Activated naive CD8-positive, alpha-beta T cell treated with anti-CD3 and anti-CD28 coated beads, Interleukin-2, amount 10 ng/mL, durations not matched to agents 7 days and 5 days (primary cell): ENCODE results near the gene C2orf92. TPM values are rescaled to one million over a fixed set of nuclear protein-coding genes. Genes with fewer than 3 reads are reported as not detected.
A peak's percentile ranks its signal among the peaks of the same experiment; 100 is the strongest.
"Not testable (repeated sequence)": the region's sequence is repeated elsewhere in the genome, so short reads cannot be mapped to it uniquely, and the experiment has no call there.

Experiments
- ATAC-seq: fragments of 150-1000 bp; cut with Tn5 transposase; one replicate; pipeline ENCODE4 v1.10.0; 2021; ENCODE audit warnings: low read depth, moderate library complexity
- POLR2A ChIA-PET: fragments of 350-600 bp; sonication (Branson Sonifier 250); formaldehyde crosslinking; loops from one replicate; lab custom pipeline; 2021; ENCODE audit warnings: antibody characterized with exemption; lab: Charles Lee
- DNase-seq: peaks from one replicate; pipeline ENCODE4 v3.0.0; 2021
- H3K27ac Mint-ChIP-seq: one replicate; pipeline ENCODE4 v1.8.0; 2022; ENCODE audit warnings: mild to moderate bottlenecking, mixed read lengths
- H3K27me3 Mint-ChIP-seq: one replicate; pipeline ENCODE4 v1.8.0; 2022; ENCODE audit warnings: mild to moderate bottlenecking, moderate library complexity, mixed read lengths
- H3K36me3 Mint-ChIP-seq: one replicate; pipeline ENCODE4 v1.8.0; 2021; ENCODE audit warnings: mild to moderate bottlenecking, mixed read lengths
- H3K4me1 Mint-ChIP-seq: one replicate; pipeline ENCODE4 v1.8.0; 2021; ENCODE audit warnings: mixed read lengths
- H3K4me3 Mint-ChIP-seq: one replicate; pipeline ENCODE4 v1.8.0; 2022; ENCODE audit warnings: mild to moderate bottlenecking, moderate library complexity, mixed read lengths
- H3K9me3 Mint-ChIP-seq: one replicate; pipeline ENCODE4 v1.8.0; 2021; ENCODE audit warnings: mixed read lengths
- total RNA-seq, 2 experiments: library from RNA; stranded (reverse); gene quantifications; one replicate each; pipeline ENCODE4 v1.2.3, GENCODE V29; 2021

The C2orf92 gene
- total RNA-seq, 2 experiments from 2014 or later = 6.9 to 8.8 TPM

DNA sequence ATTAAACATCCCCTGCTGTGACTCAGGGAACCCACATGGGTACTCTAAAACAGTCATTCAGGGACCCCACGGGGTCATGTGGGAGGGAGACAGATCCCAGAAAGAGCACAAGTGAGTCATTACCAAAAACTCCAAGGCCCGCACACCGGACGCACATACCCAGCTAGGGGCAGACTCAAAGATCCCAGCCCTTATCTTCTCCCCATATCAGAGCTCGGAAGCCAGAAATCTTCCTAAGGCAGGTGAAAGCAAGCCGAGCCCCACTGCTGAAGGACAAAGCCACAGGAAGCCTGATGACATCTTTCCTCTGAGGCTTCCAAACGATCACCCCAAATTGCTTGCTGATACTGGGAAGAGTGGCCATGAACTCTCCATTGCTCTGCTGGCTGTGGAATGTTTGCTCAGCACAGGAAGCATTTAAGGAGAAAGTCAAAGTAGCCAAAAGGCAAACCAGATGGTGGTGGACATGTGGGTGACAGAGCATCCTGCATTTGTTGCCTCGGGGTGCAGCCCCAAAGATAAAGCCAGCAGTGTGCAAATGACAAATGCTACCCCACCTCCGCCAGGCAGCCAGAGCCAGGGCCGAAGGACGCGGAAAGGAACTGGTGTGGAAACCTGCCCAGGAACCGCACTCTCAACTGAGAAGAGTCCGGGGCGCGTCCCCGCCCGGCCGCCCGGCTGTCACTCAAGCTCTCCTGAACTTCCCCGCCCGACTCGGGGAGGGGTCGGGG, 6.5 kb upstream of the C2orf92 start:
- Mint-ChIP-seq H3K36me3 (peaks cover 12% of the 10 kb centered on the region), H3K27me3 (no peaks in the 10 kb centered on the region), H3K27ac (peak overlapping the region; percentile 93), H3K4me1 (peaks cover 14% of the 10 kb centered on the region), H3K9me3 (no peaks in the 10 kb centered on the region), H3K4me3 (peak overlapping the region; percentile 94)
- POLR2A ChIA-PET = interaction anchor here (0.6 to 7.1 kb wide), 8 partner anchors 10 to 73 kb away, joined by 3 to 184 read pairs (median 16); partner anchors contain the start of genes COX5B and ZAP70
- ATAC-seq (peak; percentile 38), DNase-seq (peak; percentile 77)

DNA sequence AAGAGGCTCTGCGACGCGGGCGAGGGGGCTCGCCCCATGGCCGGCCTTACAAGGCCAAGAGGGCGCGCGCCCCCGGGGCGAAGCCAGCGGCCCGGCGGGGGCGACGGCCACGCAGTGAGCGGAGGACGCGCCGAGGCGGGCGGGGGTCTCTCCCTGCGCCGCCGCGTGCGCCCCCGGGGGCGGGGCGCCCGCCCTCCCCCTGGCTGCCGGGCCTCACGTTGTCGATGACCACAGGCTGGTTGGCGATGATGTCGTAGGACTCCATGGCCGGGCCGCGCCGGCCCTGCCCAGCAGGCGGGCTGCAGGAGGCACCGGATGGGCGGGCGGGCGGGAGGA, 5.9 kb upstream of the C2orf92 start:
- H3K27me3 Mint-ChIP-seq = no peaks in the 10 kb centered on the region
- no peaks in the 10 kb centered on the region for H3K9me3 Mint-ChIP-seq
- H3K4me3 Mint-ChIP-seq = peak overlapping the region; percentile 94
- no peak for DNase-seq
- H3K4me1 Mint-ChIP-seq = peaks cover 14% of the 10 kb centered on the region
- POLR2A ChIA-PET = interaction anchor here (0.9 to 7.1 kb wide), 8 partner anchors 9 to 73 kb away, joined by 3 to 184 read pairs (median 16); partner anchors contain the start of genes COX5B and ZAP70
- no peak for ATAC-seq
- H3K36me3 Mint-ChIP-seq = peaks cover 7% of the 10 kb centered on the region
- peak overlapping the region; percentile 93 for H3K27ac Mint-ChIP-seq

DNA sequence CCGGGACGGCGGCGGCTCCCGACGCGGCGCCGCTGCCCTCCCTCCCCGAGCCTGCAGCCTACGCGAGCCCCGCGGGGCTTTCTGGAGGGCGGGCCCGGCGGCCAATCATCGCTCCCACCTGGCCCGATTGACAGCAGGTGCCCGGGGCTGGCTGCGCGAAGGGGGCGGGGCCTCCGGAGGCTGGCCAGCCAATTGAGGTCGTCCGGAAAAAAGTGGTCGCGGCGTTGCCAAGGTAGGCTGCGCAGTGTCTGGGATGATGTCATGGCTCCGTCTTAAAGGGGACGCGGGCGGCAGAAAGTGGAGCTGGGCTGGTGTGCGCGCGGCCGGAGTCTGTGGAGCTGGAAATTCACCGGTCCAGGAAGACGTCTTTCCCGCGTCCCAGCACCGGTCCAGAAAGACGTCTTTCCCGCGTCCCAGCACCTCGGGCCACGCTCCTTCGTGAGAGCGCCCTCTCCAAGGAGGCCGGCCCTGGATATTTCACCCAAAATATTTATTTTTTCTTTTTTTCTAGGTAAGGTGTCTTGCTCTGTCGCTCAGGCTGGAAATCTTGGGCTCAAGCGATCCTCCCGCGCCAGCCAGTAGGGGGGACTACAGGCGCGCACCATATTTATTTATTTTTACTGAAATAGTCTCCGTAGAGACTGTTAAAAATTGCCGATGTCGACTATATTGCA, 5.4 kb upstream of the C2orf92 start, which contains the start of gene ACTR1B:
Gene ACTR1B, minus strand, starts transcription at position 83 of the 674 bp plus-strand sequence. CDS start 154 bp downstream, outside the sequence.
- peak; percentile 88 for ATAC-seq
- H3K27me3 Mint-ChIP-seq = no peaks in the 10 kb centered on the region
- peak within 1 kb of the TSS; percentile 94 for H3K27ac Mint-ChIP-seq
- H3K36me3 Mint-ChIP-seq = peaks cover 7% of the 10 kb centered on the region
- H3K4me3 Mint-ChIP-seq = peak within 1 kb of the TSS; percentile 94
- DNase-seq = peak; percentile 98
- H3K9me3 Mint-ChIP-seq = no peaks in the 10 kb centered on the region
- peaks cover 14% of the 10 kb centered on the region for H3K4me1 Mint-ChIP-seq
- POLR2A ChIA-PET = interaction anchor here (0.5 to 7.1 kb wide), 8 partner anchors 9 to 1106 kb away, joined by 3 to 184 read pairs (median 16); partner anchors contain the start of genes COX5B and ZAP70

DNA sequence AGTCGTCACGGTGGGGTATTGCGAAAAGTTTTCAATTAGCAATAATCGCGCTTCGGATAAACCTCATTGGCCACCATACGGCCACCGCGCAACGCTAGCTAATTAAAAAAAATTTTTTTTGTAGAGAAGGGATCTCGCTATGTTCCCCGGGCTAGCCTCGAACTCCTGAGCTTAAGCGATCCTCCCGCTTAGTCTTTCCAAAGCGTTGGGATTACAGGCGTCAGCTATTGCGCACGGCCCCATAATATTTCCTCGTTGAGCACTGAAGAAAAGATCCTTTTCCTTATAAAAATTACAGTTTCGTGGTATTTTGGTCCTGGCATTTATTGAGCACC, 4.9 kb upstream of the C2orf92 start:
- H3K27me3 Mint-ChIP-seq = no peaks in the 10 kb centered on the region
- DNase-seq = no peak
- ATAC-seq = no peak

DNA sequence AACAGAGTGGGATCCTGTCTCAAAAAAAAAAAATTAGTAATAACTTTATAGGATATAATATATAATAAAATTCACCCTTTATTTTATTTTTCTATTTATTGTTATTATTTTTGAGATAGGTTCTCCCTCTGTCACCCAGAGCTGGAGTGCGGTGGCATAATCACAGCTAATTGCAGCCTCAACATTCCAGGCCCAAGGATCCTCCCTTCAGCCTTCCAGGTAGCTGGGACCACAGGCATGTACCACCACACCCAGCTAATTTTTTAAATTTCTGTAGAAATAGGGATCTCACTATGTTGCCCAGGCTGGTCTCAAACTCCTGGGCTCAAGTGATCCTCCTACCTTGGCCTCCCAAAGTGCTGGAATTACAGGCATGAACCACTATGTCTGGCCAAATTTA, 958 bp downstream of the C2orf92 start:
- H3K27ac Mint-ChIP-seq = no peak overlapping the region
- ATAC-seq = no peak
- H3K4me3 Mint-ChIP-seq = no peak overlapping the region
- H3K4me1 Mint-ChIP-seq = peaks cover 18% of the 10 kb centered on the region
- no peaks in the 10 kb centered on the region for H3K36me3 Mint-ChIP-seq
- H3K27me3 Mint-ChIP-seq = no peaks in the 10 kb centered on the region
- no peak for DNase-seq
- no peaks in the 10 kb centered on the region for H3K9me3 Mint-ChIP-seq
- POLR2A ChIA-PET = no interaction called here

More for the DNA sequence above, 4.9 kb upstream of the C2orf92 start:
- peak overlapping the region; percentile 91 for H3K4me3 Mint-ChIP-seq
- peaks cover 14% of the 10 kb centered on the region for H3K4me1 Mint-ChIP-seq
- peaks cover 7% of the 10 kb centered on the region for H3K36me3 Mint-ChIP-seq
- H3K27ac Mint-ChIP-seq = peak overlapping the region; percentile 94
- POLR2A ChIA-PET = interaction anchor here (0.5 to 7.1 kb wide), 9 partner anchors 8 to 1106 kb away, joined by 3 to 184 read pairs (median 11); partner anchors contain the start of genes COX5B and ZAP70
- no peaks in the 10 kb centered on the region for H3K9me3 Mint-ChIP-seq

DNA sequence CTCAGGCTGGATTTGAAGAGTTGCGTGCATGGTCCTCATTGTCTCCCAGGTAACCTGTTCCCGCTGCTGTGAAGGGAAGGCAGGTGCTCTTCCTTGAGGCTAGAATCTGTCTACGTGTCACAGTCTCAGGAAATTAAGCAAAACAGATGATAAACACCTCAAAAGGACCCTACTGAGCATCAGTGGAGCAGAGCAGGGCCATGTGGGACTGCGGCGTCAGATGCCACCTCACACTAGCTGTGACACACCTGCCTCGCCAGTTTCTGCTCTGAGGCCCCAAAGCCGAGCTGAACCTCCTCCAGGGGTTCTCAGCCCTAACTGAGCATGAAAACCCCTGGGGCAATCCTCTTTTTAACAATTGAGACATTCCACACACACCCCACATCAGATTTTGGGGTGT, 2.0 kb downstream of the C2orf92 start:
- ATAC-seq (no peak), DNase-seq (no peak)
- no peaks in the 10 kb centered on the region for H3K27me3 Mint-ChIP-seq
- H3K4me3 Mint-ChIP-seq = no peak overlapping the region
- H3K27ac Mint-ChIP-seq = no peak overlapping the region
- no peaks in the 10 kb centered on the region for H3K36me3 Mint-ChIP-seq
- POLR2A ChIA-PET = no interaction called here
- H3K9me3 Mint-ChIP-seq = no peaks in the 10 kb centered on the region
- H3K4me1 Mint-ChIP-seq = peaks cover 21% of the 10 kb centered on the region

DNA sequence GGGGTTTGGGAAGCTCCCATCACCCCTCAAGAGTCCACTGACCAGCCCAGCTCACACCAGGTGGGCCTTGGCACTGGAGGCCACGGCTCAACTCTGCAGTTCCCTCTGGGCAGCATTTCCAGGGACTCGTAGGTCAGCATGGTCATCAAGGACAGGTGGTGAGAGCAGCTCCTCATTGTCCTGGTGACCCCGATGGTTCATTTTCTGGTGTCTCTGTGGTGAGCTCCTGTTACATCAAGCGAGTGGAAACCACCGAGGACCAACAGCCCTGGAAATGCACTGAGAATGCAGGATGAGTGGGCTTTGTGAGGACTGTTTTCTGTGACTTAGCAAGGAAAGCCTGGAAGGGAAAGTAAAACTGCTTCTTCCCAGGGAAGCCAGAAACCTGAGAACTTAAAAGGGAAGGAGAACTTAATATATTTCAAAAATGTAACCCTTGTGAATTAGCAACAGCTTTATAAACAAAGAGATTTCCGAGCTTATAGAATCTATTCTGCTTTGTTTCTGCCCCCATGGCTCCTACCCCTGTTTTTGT, 3.2 kb downstream of the C2orf92 start:
- H3K27me3 Mint-ChIP-seq, DNase-seq, ATAC-seq, H3K4me3 Mint-ChIP-seq, H3K9me3 Mint-ChIP-seq, H3K27ac Mint-ChIP-seq, H3K36me3 Mint-ChIP-seq: not testable (repeated sequence)
- POLR2A ChIA-PET = interaction anchor here (1.4 to 1.8 kb wide), 3 partner anchors 8 to 27 kb away, joined by 3 to 9 read pairs (median 3); partner anchors contain the start of genes ACTR1B and COX5B
- peaks cover 26% of the 10 kb centered on the region for H3K4me1 Mint-ChIP-seq

DNA sequence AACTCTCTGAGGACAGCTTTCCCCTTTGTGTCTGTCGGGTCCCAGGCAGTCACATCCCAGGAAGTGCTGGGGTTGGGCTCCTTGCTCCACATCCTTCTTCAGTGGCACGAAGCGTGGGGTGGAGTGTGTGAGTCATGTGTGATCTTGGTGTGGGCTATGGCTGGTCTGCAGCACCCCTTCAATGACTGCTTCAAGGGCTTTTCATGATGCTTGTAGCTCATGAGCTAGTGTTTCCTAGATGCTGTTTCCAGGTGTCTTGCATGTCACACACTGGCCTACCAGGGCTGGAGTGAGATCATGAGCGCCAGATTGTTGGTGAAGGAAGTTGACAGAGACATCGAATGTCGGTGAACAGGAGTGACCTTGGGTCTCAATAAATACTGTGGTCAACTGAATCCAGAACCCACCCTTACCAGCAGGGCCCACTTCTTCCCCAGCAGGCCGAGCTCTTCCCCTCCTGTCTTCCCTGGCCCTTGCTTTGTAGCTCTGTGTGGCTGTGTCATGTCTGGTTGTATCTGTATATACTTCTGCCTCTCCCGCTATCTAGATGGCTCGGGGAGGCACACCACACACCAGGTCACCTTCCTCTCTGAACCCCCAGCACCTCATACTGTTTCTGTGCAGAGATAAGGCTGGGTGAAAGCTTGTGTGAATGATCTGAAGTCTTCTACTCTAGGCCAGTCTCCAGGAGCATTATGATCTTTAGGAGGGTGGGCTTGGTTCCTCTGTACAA, 3.8 kb downstream of the C2orf92 start:
- peak; percentile 44 for ATAC-seq
- H3K27me3 Mint-ChIP-seq = no peaks in the 10 kb centered on the region
- no peaks in the 10 kb centered on the region for H3K9me3 Mint-ChIP-seq
- H3K4me1 Mint-ChIP-seq = peaks cover 26% of the 10 kb centered on the region
- POLR2A ChIA-PET = interaction anchor here (1.4 to 1.8 kb wide), 3 partner anchors 9 to 28 kb away, joined by 3 to 9 read pairs (median 3); partner anchors contain the start of genes ACTR1B and COX5B
- no peaks in the 10 kb centered on the region for H3K36me3 Mint-ChIP-seq
- no peak for DNase-seq
- no peak overlapping the region for H3K4me3 Mint-ChIP-seq
- peak overlapping the region; percentile 43 for H3K27ac Mint-ChIP-seq

DNA sequence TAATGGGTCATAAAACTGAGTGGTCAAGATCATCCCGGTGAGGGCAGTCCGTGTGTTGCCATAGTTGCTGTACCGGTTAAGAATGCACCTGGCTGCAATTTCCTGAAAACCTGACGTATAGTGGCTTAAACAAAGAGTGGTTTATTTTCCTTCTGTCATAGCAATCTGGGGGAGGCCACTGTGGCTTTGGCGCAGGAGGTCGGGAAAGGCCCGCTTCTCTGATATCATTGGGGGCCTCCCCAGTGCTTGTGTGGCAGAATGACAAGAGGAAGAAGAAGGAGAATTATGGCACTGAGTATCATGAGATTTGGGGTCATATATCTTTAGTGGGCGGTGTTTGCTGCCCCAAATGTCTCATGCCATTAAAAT, 4.4 kb downstream of the C2orf92 start:
- Mint-ChIP-seq H3K9me3 (no peaks in the 10 kb centered on the region), H3K27ac (peak overlapping the region; percentile 43), H3K4me3 (no peak overlapping the region), H3K36me3 (no peaks in the 10 kb centered on the region), H3K4me1 (peaks cover 26% of the 10 kb centered on the region), H3K27me3 (no peaks in the 10 kb centered on the region)
- DNase-seq (no peak), ATAC-seq (peak; percentile 8)
- POLR2A ChIA-PET = interaction anchor here (1.4 to 1.8 kb wide), 3 partner anchors 10 to 28 kb away, joined by 3 to 9 read pairs (median 3); partner anchors contain the start of genes ACTR1B and COX5B

DNA sequence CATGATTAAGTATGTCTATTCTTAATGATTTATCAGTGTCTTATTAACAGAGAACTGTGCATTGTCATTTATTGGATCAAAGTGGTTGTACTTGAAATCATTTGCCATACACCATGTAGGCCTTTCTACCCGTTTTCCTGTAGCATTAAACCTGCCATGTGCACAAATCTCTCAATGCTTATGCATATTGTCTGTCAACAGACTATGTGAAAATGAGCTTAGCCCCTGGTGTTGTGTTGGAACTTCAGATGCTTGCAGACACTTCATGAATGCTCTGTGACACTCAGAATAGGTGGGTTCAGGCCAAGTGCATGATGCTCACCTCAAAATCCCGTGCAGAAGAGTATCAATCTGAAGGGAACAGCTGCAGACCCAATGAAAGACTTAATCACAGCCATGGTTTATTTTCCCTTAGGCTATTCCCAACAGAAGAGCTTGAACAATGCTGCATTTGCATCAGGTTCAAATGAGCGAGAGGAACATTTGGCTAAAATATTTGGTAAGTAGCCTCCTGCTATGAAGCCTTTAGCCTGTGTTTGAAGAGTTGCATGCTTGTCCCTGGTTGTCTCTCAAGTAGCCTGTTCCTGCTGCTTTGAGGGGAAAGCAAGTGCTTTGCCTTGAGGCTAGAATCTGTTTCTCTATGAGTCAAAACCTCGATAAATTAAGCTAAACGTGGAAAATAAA, 6.1 kb downstream of the C2orf92 start:
- POLR2A ChIA-PET = no interaction called here
- no peak for DNase-seq
- Mint-ChIP-seq H3K4me3 (no peak overlapping the region), H3K9me3 (no peaks in the 10 kb centered on the region), H3K36me3 (no peaks in the 10 kb centered on the region), H3K27me3 (peaks cover 7% of the 10 kb centered on the region), H3K4me1 (peaks cover 26% of the 10 kb centered on the region), H3K27ac (no peak overlapping the region)
- no peak for ATAC-seq

DNA sequence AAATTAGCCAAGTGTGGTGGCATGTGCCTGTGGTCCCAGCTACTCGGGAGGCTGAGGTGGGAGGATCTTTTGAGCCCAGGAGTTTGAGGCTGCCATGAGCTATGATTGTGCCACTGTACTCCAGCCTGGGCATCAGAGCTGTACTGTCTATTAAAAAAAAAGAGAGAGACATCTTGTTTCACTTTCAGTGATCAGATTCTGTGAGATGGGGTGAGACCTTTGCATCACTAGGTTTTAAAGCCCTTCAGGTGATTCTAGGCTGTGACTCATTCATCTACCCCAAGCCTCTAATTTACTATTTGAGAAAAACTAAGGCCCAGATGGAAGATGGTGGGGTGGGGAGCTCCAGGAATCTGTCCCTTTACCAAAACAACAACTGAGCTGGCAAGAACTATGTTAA, 7.1 kb downstream of the C2orf92 start:
- H3K27ac Mint-ChIP-seq = no peak overlapping the region
- POLR2A ChIA-PET = no interaction called here
- no peaks in the 10 kb centered on the region for H3K9me3 Mint-ChIP-seq
- H3K27me3 Mint-ChIP-seq = peaks cover 8% of the 10 kb centered on the region
- DNase-seq (no peak), ATAC-seq (peak; percentile 61)
- H3K4me1 Mint-ChIP-seq = peaks cover 26% of the 10 kb centered on the region
- H3K36me3 Mint-ChIP-seq = no peaks in the 10 kb centered on the region
- no peak overlapping the region for H3K4me3 Mint-ChIP-seq

DNA sequence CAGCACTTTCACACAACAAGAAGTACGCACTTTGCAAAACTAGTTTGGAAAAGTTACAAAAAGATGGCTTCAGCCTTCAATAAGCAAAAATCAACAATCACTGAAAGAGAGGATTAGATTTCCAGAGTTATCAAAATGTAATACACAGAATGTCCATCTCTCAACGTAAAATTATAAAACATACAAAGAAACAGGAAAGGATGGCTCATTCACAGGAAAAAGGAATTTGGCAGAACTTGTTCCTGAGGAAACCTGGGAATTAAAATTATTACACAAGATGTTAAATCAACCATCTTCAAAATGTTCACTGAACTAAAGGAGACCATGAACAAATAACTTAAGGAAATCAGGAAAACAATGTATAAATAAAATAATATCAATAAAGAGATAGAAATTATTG, 8.0 kb downstream of the C2orf92 start:
- ATAC-seq = no peak
- peaks cover 8% of the 10 kb centered on the region for H3K27me3 Mint-ChIP-seq
- peaks cover 28% of the 10 kb centered on the region for H3K4me1 Mint-ChIP-seq
- no peak overlapping the region for H3K4me3 Mint-ChIP-seq
- no peak overlapping the region for H3K27ac Mint-ChIP-seq
- DNase-seq = no peak
- POLR2A ChIA-PET = no interaction called here
- no peaks in the 10 kb centered on the region for H3K9me3 Mint-ChIP-seq
- no peaks in the 10 kb centered on the region for H3K36me3 Mint-ChIP-seq
